Activated CD4-positive, alpha-beta T cell treated with anti-CD3 and anti-CD28 coated beads, Interleukin-2, amount 10 ng/mL, durations not matched to agents 7 days and 5 days (primary cell): ENCODE results near the gene ZFP14. TPM values are rescaled to one million over a fixed set of nuclear protein-coding genes. Genes with fewer than 3 reads are reported as not detected.

Experiments used
- CTCF ChIA-PET: fragments of 350-600 bp; sonication (Branson Sonifier 250); formaldehyde crosslinking; loops from one replicate; lab custom pipeline; 2021; ENCODE audit warnings: antibody characterized with exemption; lab: Charles Lee
- POLR2A ChIA-PET: fragments of 350-600 bp; sonication (Branson Sonifier 250); formaldehyde crosslinking; loops from one replicate; lab custom pipeline; 2021; ENCODE audit warnings: antibody characterized with exemption; lab: Charles Lee
- DNase-seq: peaks from one replicate; pipeline ENCODE4 v3.0.0-alpha.2; 2020
- H3K27ac Mint-ChIP-seq: one replicate; pipeline ENCODE4 v1.8.0; 2021; ENCODE audit warnings: mild to moderate bottlenecking, moderate library complexity, mixed read lengths
- H3K27me3 Mint-ChIP-seq: one replicate; pipeline ENCODE4 v1.8.0; 2021; ENCODE audit warnings: mixed read lengths
- H3K36me3 Mint-ChIP-seq: one replicate; pipeline ENCODE4 v1.8.0; 2021; ENCODE audit warnings: low read depth, mixed read lengths
- H3K4me1 Mint-ChIP-seq: one replicate; pipeline ENCODE4 v1.8.0; 2021; ENCODE audit warnings: mixed read lengths
- H3K4me3 Mint-ChIP-seq: one replicate; pipeline ENCODE4 v1.8.0; 2021; ENCODE audit warnings: mild to moderate bottlenecking, moderate library complexity, mixed read lengths
- H3K9me3 Mint-ChIP-seq: one replicate; pipeline ENCODE4 v1.8.0; 2021; ENCODE audit warnings: mixed read lengths
- total RNA-seq, 2 experiments: library from RNA; stranded (reverse); gene quantifications; one replicate each; pipeline ENCODE4 v1.2.3, GENCODE V29; 2021

The ZFP14 gene
- 1 to 10 TPM; 5.3 to 6.8 TPM for total RNA-seq

DNA sequence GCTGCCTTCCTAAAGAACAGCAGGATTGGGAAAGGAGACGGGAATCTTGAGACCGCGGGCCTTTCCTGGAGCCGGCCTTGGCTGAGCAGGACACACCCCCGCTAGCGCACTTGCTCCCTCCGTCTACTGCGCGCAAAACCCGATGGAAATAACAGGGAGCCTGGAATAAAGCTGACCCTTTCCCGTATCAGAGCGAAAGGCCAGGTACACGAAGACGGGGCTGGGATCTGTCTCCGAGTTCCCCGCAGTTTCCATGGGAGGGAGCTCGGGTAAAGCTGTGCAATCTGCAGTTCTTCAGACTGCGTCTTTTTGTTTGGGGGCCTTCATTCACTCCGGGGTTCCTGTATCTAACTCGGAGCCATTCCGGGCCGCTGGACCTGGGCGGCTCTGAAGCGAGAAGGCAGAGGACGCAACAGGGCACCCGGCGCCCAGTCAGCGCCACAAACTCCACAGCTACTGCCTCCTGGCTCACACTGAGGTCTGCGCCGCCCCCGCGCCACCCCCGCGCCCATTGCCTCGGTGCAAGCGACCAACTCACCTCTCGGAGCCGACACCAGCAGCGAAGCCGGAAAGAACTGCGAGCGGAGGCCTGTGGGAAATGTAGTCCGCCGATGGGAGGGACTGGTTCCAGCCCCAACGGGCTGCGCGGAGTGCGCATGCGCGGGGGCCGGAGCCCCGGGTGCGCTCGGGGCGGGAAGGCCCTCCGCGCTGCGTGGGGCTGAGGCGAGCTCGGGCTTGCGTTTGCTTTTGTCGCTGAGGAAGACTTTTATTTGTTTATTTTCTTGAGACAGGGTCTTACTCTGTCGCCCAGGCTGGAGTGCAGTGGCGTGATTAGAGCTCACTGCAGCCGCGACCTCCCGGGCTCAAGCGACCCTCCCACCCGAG lies at the start of gene ZFP14:
TSS of gene ZFP14 (minus strand) at position 577 of the 885 bp plus-strand sequence. CDS start 11,309 bp downstream, outside the sequence.
- peak; percentile 96 for DNase-seq
- H3K4me3 Mint-ChIP-seq, result peak within 1 kb of the TSS; percentile 85
- H3K9me3 Mint-ChIP-seq, result peaks cover 20% of the 10 kb centered on the region
- ChIA-PET CTCF (interaction anchor here (0.6 to 1.7 kb wide), 3 partner anchors 19 to 226 kb away, joined by 3 to 4 read pairs (median 3); partner anchors contain the start of gene ZNF382), POLR2A (no interaction called here)
- H3K4me1 Mint-ChIP-seq, result peaks cover 14% of the 10 kb centered on the region
- no peaks in the 10 kb centered on the region for H3K27me3 Mint-ChIP-seq
- peak within 1 kb of the TSS; percentile 96 for H3K27ac Mint-ChIP-seq
- peaks cover 15% of the 10 kb centered on the region for H3K36me3 Mint-ChIP-seq

DNA sequence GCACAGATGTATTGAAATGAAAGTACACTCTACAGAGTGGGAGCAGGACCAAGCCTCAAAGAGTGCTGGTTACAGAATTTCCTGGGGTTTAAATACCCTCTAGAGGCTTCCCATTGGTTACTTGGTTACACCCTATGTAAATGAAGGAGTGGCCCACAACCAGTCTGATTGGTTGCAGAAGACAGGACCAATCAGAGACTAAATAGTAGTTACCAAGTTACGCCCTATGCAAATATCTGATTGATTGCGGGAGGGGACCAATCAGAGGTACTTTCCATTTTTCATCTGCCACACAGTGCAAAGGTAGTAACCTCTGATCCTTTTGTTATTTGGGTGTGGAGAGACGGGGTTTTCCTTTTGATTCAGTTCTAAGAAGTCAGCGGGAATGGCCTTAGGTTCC lies 44.9 kb upstream of the ZFP14 start:
- POLR2A ChIA-PET, result no interaction called here

DNA sequence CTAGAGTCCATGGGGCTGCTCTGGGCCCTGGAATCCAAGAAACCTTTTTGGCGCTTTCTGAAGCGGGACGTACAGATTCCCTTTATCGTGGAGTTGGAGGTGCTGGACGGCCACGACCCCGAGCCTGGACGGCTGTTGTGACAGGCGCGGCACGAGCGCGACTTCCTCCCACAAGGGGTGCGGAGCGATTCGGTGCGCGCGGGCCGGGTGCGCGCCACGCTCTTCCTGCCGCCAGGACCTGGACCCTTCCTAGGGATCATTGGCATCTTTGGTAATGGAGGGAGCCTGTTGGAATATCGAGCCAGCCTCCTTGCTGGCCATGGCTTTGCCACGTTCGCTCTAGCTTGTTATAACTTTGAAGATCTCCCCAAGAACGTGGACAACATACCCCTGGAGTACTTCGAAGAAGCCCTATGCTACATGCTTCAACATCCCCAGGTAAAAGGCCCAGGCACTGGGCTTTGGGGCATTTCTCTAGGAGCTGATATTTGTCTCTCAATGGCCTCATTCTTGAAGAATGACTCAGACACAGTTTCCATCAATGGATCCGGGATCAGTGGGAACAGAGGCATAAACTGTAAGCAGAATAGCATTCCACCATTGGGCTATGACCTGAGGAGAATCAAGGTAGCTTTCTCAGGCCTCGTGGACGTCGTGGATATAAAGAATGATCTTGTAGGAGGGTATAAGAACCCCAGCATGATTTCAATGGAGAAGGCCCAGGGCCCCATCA lies 42.9 kb upstream of the ZFP14 start:
- Mint-ChIP-seq H3K36me3 (peaks cover 33% of the 10 kb centered on the region), H3K9me3 (peaks cover 39% of the 10 kb centered on the region), H3K4me1 (peaks cover 25% of the 10 kb centered on the region), H3K27ac (no peak overlapping the region), H3K27me3 (peaks cover 13% of the 10 kb centered on the region), H3K4me3 (peak overlapping the region; percentile 25)
- no peak for DNase-seq
- ChIA-PET POLR2A (no interaction called here), CTCF (no interaction called here)

More for the DNA sequence above, 44.9 kb upstream of the ZFP14 start:
- Mint-ChIP-seq H3K4me3 (no peak overlapping the region), H3K27ac (no peak overlapping the region), H3K9me3 (peaks cover 35% of the 10 kb centered on the region), H3K27me3 (peaks cover 13% of the 10 kb centered on the region), H3K4me1 (peaks cover 7% of the 10 kb centered on the region), H3K36me3 (peaks cover 18% of the 10 kb centered on the region)
- DNase-seq, result no peak
- CTCF ChIA-PET, result no interaction called here

DNA sequence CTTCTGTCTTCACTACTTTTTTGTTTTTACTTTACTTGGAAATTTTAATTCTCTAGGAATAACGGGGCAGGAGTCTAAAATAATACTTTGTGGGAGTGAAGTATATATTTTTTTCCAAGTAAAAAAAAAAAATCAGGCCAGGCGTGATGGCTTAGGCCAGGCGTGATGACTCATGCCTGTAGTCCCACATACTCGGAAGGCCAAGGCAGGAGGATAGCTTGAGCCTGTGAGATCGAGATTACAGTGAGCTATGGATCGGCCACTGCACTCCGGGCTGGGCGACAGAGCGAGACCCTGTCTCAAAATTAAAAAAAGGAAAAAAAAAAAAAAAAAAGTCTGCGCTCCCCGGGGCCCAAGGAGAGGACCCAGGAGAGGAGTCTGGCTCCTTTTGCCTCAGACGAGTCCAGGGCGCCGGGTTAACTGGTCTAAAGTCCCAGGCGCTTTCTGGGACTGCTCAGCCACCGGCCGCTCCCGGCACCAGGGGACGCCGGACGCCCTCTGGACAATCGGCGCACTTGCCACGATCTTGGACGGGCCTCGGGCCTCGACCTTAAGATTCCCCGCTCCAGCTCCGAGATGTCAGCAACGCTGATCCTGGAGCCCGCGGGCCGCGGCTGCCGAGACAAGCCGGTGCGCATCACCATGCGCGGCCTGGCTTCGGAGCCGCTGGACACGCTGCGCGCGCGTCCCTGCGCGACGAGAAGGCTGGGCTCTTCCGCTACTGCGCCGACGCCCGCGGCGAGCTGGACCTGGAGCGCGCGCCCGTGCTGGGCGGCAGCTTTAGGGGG lies 42.2 kb upstream of the ZFP14 start:
- ChIA-PET CTCF (interaction anchor here (0.7 kb wide), 1 partner anchor 588 kb away, joined by 4 read pairs; no protein-coding TSS in a partner anchor), POLR2A (no interaction called here)
- peaks cover 13% of the 10 kb centered on the region for H3K27me3 Mint-ChIP-seq
- H3K4me1 Mint-ChIP-seq, result peaks cover 25% of the 10 kb centered on the region
- peaks cover 35% of the 10 kb centered on the region for H3K36me3 Mint-ChIP-seq
- no peak overlapping the region for H3K27ac Mint-ChIP-seq
- H3K9me3 Mint-ChIP-seq, result peaks cover 37% of the 10 kb centered on the region
- no peak for DNase-seq
- H3K4me3 Mint-ChIP-seq, result peak overlapping the region; percentile 19

DNA sequence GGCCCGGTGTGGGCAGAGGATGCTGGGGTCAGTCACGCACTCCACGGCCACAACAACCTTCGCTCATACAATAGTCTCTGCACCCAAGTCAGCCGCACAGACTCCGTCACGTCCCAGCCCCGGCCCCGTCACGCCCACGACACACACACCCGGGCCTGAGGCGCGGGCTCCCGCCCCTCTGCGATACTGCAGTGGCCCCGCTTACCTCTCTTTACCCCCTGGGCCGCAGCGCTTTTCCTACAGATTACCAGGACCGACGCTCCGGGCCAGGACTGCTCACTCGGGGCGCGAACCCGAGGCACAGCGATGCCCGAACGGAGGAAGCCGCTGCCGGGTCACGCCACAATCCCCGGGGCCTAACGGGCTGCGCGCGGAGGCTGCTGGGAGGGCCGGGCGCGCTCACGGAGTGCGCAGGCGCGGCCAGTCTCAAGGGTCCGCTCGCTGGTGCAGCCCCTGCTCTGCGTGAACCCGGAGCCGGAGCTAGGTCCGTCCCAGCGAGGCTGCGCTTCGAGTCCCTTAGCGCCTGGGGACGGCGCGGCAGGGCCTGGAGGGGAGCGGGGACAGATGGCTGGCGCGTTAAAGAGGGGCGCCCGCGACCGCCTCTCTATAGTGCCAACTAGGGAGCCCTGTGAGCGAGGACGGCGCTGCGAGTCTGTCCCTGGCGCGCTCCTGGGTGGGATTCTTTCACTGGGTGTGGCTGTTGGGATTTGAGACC lies 39.4 kb upstream of the ZFP14 start, which contains the start of gene ZFP82:
TSS of gene ZFP82 (minus strand) at position 358 of the 715 bp plus-strand sequence. CDS start 8,855 bp downstream, outside the sequence.
- CTCF ChIA-PET, result interaction anchor here (0.6 kb wide), 1 partner anchor 282 kb away, joined by 3 read pairs; no protein-coding TSS in a partner anchor
- Mint-ChIP-seq H3K27me3 (peaks cover 11% of the 10 kb centered on the region), H3K4me3 (peak within 1 kb of the TSS; percentile 90), H3K36me3 (peaks cover 54% of the 10 kb centered on the region), H3K27ac (peak within 1 kb of the TSS; percentile 97), H3K4me1 (peaks cover 25% of the 10 kb centered on the region), H3K9me3 (peaks cover 38% of the 10 kb centered on the region)
- DNase-seq, result peak; percentile 80
- POLR2A ChIA-PET, result no interaction called here

DNA sequence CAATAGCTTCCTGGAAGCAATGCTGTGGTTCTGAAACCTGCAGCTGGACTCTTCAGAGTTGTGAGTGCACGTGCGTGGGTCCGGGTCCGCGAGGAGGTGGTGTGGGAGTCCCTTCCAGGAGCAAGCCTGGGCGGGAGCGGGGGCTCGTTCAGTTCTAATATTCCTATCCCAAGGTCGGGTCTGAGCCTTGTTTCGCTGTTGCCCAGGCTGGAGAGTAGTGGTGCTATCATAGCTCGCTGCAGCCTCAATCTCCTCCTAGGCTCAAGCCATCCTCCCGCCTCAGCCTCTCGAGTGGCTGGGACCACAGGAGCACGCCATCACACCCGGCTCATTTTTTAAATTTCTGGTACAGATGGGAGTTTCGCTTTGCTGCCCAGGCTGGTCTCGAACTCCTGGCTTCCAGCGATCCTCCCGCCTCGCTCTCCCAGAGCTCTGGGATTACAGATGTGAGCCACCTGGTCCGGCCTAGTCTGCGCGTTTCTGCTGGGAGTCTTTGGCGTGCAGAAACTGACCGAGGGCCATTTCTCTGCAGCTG lies 38.8 kb upstream of the ZFP14 start:
- peaks cover 40% of the 10 kb centered on the region for H3K9me3 Mint-ChIP-seq
- peaks cover 11% of the 10 kb centered on the region for H3K27me3 Mint-ChIP-seq
- ChIA-PET CTCF (no interaction called here), POLR2A (no interaction called here)
- H3K4me1 Mint-ChIP-seq, result peaks cover 25% of the 10 kb centered on the region
- H3K27ac Mint-ChIP-seq, result peak overlapping the region; percentile 97
- peaks cover 60% of the 10 kb centered on the region for H3K36me3 Mint-ChIP-seq
- no peak for DNase-seq
- peak overlapping the region; percentile 90 for H3K4me3 Mint-ChIP-seq

DNA sequence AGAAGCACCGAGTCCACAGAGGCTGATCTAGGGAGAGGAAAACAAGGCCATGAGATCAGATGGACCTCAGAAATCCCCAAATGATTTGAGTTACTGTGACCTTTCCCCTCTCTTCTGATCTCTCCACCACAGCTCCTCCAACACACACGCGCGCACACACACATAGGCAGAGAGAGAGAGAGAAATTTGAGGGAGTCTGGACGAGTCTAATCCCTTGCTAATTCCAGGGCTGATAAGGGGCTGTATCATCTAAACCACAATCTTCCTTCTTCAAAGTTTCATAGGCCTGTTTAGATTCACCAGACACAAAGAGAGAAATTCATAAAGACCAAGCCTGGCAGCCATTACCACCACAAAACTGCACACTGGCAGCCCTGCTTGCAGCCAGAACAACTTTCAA lies 30.8 kb upstream of the ZFP14 start:
- peaks cover 76% of the 10 kb centered on the region for H3K36me3 Mint-ChIP-seq
- peaks cover 51% of the 10 kb centered on the region for H3K9me3 Mint-ChIP-seq

DNA sequence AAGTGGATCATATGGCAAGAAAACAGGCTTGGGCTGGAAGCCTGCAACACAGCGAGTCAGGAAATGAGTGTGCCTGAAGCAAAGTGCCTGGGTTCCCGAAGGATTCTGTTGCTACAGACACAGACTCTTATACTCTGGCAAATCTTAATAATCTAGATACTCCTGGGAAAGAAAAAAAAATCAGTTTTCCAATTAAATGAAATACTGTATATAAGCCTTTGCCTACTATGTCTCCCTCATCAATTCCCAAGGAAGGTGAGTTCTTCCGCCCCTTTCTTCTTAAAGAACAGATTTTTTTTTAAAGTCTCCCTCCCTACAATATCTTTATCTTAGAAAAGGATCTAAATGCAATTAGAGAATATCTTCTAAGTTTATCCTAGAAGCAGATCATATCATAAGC lies 29.1 kb upstream of the ZFP14 start:
- H3K9me3 Mint-ChIP-seq, result peaks cover 52% of the 10 kb centered on the region
- peaks cover 76% of the 10 kb centered on the region for H3K36me3 Mint-ChIP-seq
- no peak for DNase-seq
- H3K27ac Mint-ChIP-seq, result no peak overlapping the region
- H3K4me1 Mint-ChIP-seq, result no peaks in the 10 kb centered on the region
- ChIA-PET CTCF (no interaction called here), POLR2A (no interaction called here)
- no peaks in the 10 kb centered on the region for H3K27me3 Mint-ChIP-seq
- H3K4me3 Mint-ChIP-seq, result no peak overlapping the region

More for the DNA sequence above, 30.8 kb upstream of the ZFP14 start:
- Mint-ChIP-seq H3K4me1 (no peaks in the 10 kb centered on the region), H3K4me3 (no peak overlapping the region), H3K27me3 (no peaks in the 10 kb centered on the region), H3K27ac (no peak overlapping the region)
- POLR2A ChIA-PET, result no interaction called here
- no peak for DNase-seq
- CTCF ChIA-PET, result no interaction called here

DNA sequence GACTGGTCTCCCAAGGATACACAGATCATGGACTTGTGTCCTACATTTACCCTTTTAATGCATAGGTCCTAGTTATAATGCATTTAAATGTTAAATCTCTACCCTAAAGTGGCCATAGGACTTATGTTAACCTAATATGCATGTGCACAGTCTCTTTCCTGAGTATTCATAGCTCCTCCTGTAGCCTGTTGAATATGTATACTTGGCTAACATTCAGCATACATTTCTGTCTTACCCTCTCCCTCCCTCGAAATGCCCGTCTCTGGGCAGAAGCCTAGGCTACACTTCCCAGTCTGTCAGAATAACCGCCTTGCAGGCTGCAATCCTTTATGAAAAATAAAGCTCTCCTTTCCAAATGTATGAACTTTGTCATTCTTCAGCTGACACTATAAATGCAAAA lies 25.5 kb upstream of the ZFP14 start:
- Mint-ChIP-seq H3K9me3 (peaks cover 47% of the 10 kb centered on the region), H3K4me3 (no peak overlapping the region), H3K36me3 (peaks cover 82% of the 10 kb centered on the region), H3K4me1 (no peaks in the 10 kb centered on the region), H3K27ac (no peak overlapping the region), H3K27me3 (no peaks in the 10 kb centered on the region)
- ChIA-PET CTCF (no interaction called here), POLR2A (no interaction called here)
- no peak for DNase-seq

DNA sequence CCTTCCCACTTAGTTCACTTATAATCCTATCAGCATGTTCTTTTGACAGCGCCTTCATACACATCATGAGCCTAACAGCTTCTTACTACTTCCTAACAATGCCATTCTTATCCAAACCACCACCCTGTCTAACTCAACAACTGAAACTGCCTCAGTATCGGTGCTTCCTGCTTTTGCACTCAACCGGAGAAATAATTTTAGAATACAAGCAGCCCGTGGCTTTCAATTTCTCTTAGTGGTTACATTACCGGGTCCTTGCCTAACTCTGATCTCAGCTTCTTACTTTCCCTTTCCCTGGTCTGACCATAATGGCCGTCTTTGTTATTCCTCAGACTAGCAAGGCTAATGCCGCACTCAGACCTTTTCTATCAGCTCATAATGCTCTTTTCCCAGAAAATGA lies 22.5 kb upstream of the ZFP14 start:
- ChIA-PET CTCF (no interaction called here), POLR2A (no interaction called here)
- no peak overlapping the region for H3K27ac Mint-ChIP-seq
- H3K27me3 Mint-ChIP-seq, result no peaks in the 10 kb centered on the region
- no peak for DNase-seq
- no peaks in the 10 kb centered on the region for H3K4me1 Mint-ChIP-seq
- H3K36me3 Mint-ChIP-seq, result peaks cover 81% of the 10 kb centered on the region
- H3K4me3 Mint-ChIP-seq, result no peak overlapping the region
- peaks cover 37% of the 10 kb centered on the region for H3K9me3 Mint-ChIP-seq

DNA sequence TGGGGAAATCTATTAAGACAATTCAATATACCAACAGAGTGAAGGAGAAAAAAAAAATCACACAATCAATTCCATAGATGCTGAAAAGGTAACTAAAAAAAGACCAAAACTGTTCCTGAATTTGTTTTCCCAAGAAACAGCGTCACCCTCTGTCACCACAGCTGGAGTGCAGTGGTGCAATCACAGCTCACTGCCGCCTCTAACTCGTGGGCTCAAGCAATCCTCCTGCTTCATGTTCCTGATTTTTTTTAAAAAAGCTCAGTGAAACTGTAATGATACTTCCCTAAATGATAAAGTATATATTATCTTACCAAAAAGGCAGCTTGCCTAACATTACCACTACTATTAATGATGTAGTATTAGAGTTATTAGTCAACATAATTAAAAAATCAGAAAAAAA lies 19.6 kb upstream of the ZFP14 start:
- no peaks in the 10 kb centered on the region for H3K4me1 Mint-ChIP-seq
- ChIA-PET CTCF (no interaction called here), POLR2A (no interaction called here)
- no peaks in the 10 kb centered on the region for H3K27me3 Mint-ChIP-seq
- no peak overlapping the region for H3K27ac Mint-ChIP-seq
- peaks cover 74% of the 10 kb centered on the region for H3K36me3 Mint-ChIP-seq
- no peak for DNase-seq
- H3K9me3 Mint-ChIP-seq, result peaks cover 38% of the 10 kb centered on the region
- H3K4me3 Mint-ChIP-seq, result no peak overlapping the region
